SK-N-SH (cell line): Measurements from ENCODE around the gene ATP2A1. TPM values are rescaled to one million over a fixed set of nuclear protein-coding genes. Genes with fewer than 3 reads are reported as not detected.

ENCODE experiments used
- CTCF ChIA-PET: fragments of 300-600, 350-600 bp; formaldehyde crosslinking; extraction: SDS; loops from one replicate; lab custom pipeline; 2021; lab: Yijun Ruan, JAX
- POLR2A ChIA-PET: fragments of 350-600 bp; sonication (Branson Sonifier 250); formaldehyde crosslinking; extraction: SDS; loops from one replicate; lab custom pipeline; 2020; ENCODE audit warnings: antibody characterized with exemption, inconsistent platforms; lab: Yijun Ruan, JAX
- DNase-seq: peaks from one replicate; pipeline ENCODE4 v3.0.0; 2012
- H2AFZ ChIP-seq: fragments of 200-600 bp; sonication (generic); 2 replicates; pipeline ENCODE4 v1.8.1; 2016; ENCODE audit warnings: antibody characterized with exemption, mild to moderate bottlenecking, low read depth
- H3F3A ChIP-seq: fragments of 200-600 bp; sonication (generic); replicated peaks from 2 replicates; pipeline ENCODE3; 2016; ENCODE audit warnings: antibody characterized with exemption, mild to moderate bottlenecking; ENCODE audit not compliant: insufficient read depth
- H3K27ac ChIP-seq, 2 experiments: fragments of 200-500 bp in 1 of 2; fragments of 200-600 bp in 1 of 2; sonication (Bioruptor generic) in 1 of 2; sonication (generic), shearing (Covaris generic) in 1 of 2; 2 replicates each; pipeline versions ENCODE4 v1.5.1 to v1.6.1; 2014 to 2016; ENCODE audit warnings: low read depth in 2 of 2, inconsistent platforms in 1 of 2, low read length in 1 of 2, mild to moderate bottlenecking in 1 of 2, mixed read lengths in 1 of 2
- H3K27me3 ChIP-seq: fragments of 200-600 bp; sonication (generic), shearing (Covaris generic); 2 replicates; pipeline ENCODE4 v1.6.1; 2016; ENCODE audit warnings: mixed run types; ENCODE audit not compliant: insufficient read depth
- H3K36me3 ChIP-seq, 2 experiments: fragments of 200-500 bp in 1 of 2; fragments of 200-600 bp in 1 of 2; sonication (Bioruptor generic) in 1 of 2; sonication (generic) in 1 of 2; replicated peaks in 1 of 2; 2 replicates each; pipeline versions ENCODE3 to v1.5.1; 2014 to 2016; ENCODE audit warnings: low read length in 1 of 2, mild to moderate bottlenecking in 1 of 2; ENCODE audit not compliant: insufficient read depth in 2 of 2, control insufficient read depth in 1 of 2
- H3K4me1 ChIP-seq, 2 experiments: fragments of 200-500 bp in 1 of 2; fragments of 200-600 bp in 1 of 2; sonication (Bioruptor generic) in 1 of 2; sonication (generic), shearing (Covaris generic) in 1 of 2; 2 replicates each; pipeline versions ENCODE4 v1.5.1 to v1.6.1; 2014 to 2016; ENCODE audit warnings: low read depth in 1 of 2, low read length in 1 of 2, mixed run types in 1 of 2; ENCODE audit not compliant: insufficient read depth in 2 of 2, control insufficient read depth in 1 of 2
- H3K4me2 ChIP-seq: fragments of 200-600 bp; sonication (generic), shearing (Covaris generic); 2 replicates; pipeline ENCODE4 v1.6.1; 2017; ENCODE audit warnings: mixed run types
- H3K4me3 ChIP-seq, 2 experiments: fragments of 200-500 bp in 1 of 2; fragments of 200-600 bp in 1 of 2; sonication (Bioruptor generic) in 1 of 2; sonication (generic), shearing (Covaris generic) in 1 of 2; 2 replicates each; pipeline versions ENCODE4 v1.5.1 to v1.8.1; 2014 to 2016; ENCODE audit warnings: low read depth in 2 of 2, inconsistent platforms in 1 of 2, low read length in 1 of 2, mild to moderate bottlenecking in 1 of 2, mixed read lengths in 1 of 2, moderate library complexity in 1 of 2
- H3K79me2 ChIP-seq: fragments of 200-600 bp; sonication (generic); 2 replicates; pipeline ENCODE4 v1.8.1; 2017; ENCODE audit warnings: mild to moderate bottlenecking; ENCODE audit not compliant: insufficient read depth
- H3K9ac ChIP-seq: fragments of 200-600 bp; sonication (generic); 2 replicates; pipeline ENCODE4 v1.6.1; 2017; ENCODE audit warnings: mixed run types
- H3K9me2 ChIP-seq: fragments of 200-600 bp; sonication (generic); 2 replicates; pipeline ENCODE4 v1.6.1; 2017; ENCODE audit warnings: mixed run types
- H3K9me3 ChIP-seq: fragments of 200-600 bp; sonication (generic); 2 replicates; pipeline ENCODE4 v1.6.1; 2017; ENCODE audit warnings: mixed run types, mild to moderate bottlenecking, moderate library complexity
- H4K20me1 ChIP-seq: fragments of 200-600 bp; sonication (generic); 2 replicates; pipeline ENCODE4 v1.6.1; 2017; ENCODE audit warnings: mild to moderate bottlenecking, mixed run types; ENCODE audit not compliant: insufficient read depth
- CHD2 ChIP-seq: fragments of 150-350 bp; IDR thresholded peaks from 2 replicates; pipeline ENCODE4 v1.6.1; 2018; ENCODE audit warnings: low read length; ENCODE audit not compliant: partially characterized antibody
- ELF1 ChIP-seq: IDR thresholded peaks from 2 replicates; pipeline ENCODE4 v1.4.0; 2012
- EP300 ChIP-seq, 2 experiments: IDR thresholded peaks; 2 replicates each; pipeline versions ENCODE4 v1.4.0 to v1.6.1; 2012; ENCODE audit warnings: borderline replicate concordance in 1 of 2, low read depth in 1 of 2, low read length in 1 of 2
- EZH2phosphoT487 ChIP-seq: fragments of 200-600 bp; sonication (generic); IDR thresholded peaks from 2 replicates; pipeline ENCODE4 v1.6.1; 2017; ENCODE audit warnings: low read depth, mixed run types, mild to moderate bottlenecking, antibody characterized with exemption, moderate library complexity, borderline replicate concordance
- FOXJ3 ChIP-seq: sonication (generic); formaldehyde crosslinking; IDR thresholded peaks from 2 replicates; pipeline ENCODE4 v1.5.1; 2020; ENCODE audit warnings: mild to moderate bottlenecking, missing genetic modification reagents
- GABPA ChIP-seq: IDR thresholded peaks from 2 replicates; pipeline ENCODE4 v1.4.0; 2012; ENCODE audit warnings: low read depth, mild to moderate bottlenecking
- GATA2 ChIP-seq: sonication (generic); formaldehyde crosslinking; IDR thresholded peaks from 2 replicates; pipeline ENCODE4 v1.5.0; 2020; ENCODE audit warnings: mild to moderate bottlenecking, missing genetic modification reagents
- RCOR1 ChIP-seq: fragments of 150-350 bp; IDR thresholded peaks from 2 replicates; pipeline ENCODE4 v1.6.1; 2017; ENCODE audit warnings: antibody characterized with exemption, low read length
- TCF12 ChIP-seq: IDR thresholded peaks from 2 replicates; pipeline ENCODE4 v1.4.0; 2012
- WGBS: methylation state at CpG from one replicate; pipeline ENCODE4 v1.1.6; 2017; ENCODE audit warnings: low lambda C conversion rate; 5-methylcytosine and 5-hydroxymethylcytosine counted together
- polyA plus RNA-seq, 3 experiments: library from polyadenylated mRNA; depleted of rRNA; stranded (reverse); fragments of >200 nt; gene quantifications; 2 replicates each; pipeline ENCODE4 v1.2.3, GENCODE V29; 2012
- TF ChIP-seq, protein P1 (sequence below): IDR thresholded peaks from 2 replicates; pipeline ENCODE4; 2012
- TF ChIP-seq, protein P2 (sequence below): fragments of 200-600 bp; sonication (generic); IDR thresholded peaks from 2 replicates; pipeline ENCODE4 v1.6.1; 2017; ENCODE audit warnings: antibody characterized with exemption, mild to moderate bottlenecking, moderate library complexity
- TF ChIP-seq, protein P3 (sequence below): IDR thresholded peaks from 2 replicates; pipeline ENCODE4 v1.4.0; 2012; ENCODE audit warnings: low read depth, borderline replicate concordance

ATP2A1 gene
- polyA plus RNA-seq, 1 of the 3 experiments (the other 2 are of a cell fraction), result 3.0 TPM

DNA sequence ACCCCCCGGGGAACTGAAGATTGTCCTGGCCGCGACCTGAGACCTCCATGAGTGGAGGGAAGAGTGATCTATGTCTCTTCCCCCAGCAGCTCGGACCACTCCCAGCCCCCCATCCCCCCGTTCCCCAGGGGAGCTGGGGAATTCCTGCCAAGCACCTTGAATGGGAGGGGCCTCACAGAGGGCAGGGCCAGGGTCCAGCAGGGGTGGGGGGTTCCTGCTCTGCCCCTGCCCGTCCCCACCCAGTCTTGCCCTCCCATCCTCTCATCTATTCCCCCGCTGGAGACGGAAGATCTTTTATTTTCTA, 41.6 kb upstream of the ATP2A1 start:
- Histone ChIP-seq H3K36me3 (peaks cover 30 to 51% of the 10 kb centered on the region in 2 experiments), H3K4me2 (no peak overlapping the region), H3K27ac (no peak overlapping the region), H3K9me3 (no peaks in the 10 kb centered on the region), H4K20me1 (peaks cover 4% of the 10 kb centered on the region; the same call in 1 of the 2 replicates), H3K4me1 (no peaks in the 10 kb centered on the region), H3K79me2 (peaks cover 18% of the 10 kb centered on the region; the same call in 1 of the 2 replicates), H3F3A (peaks cover 39% of the 10 kb centered on the region), H3K27me3 (no peaks in the 10 kb centered on the region), H3K9me2 (no peaks in the 10 kb centered on the region), H2AFZ (no peak overlapping the region), H3K9ac (no peak overlapping the region), H3K4me3 (no peak overlapping the region)
- WGBS, result 93% methylated on average over 8 of the region's 8 CpGs
- no peak for TF ChIP-seq RCOR1
- TF ChIP-seq FOXJ3 (CRISPR knock-in tag), result no peak
- TF ChIP-seq EZH2phosphoT487, result no peak
- TF ChIP-seq GATA2 (CRISPR knock-in tag), result no peak
- TF ChIP-seq, protein P1, sequence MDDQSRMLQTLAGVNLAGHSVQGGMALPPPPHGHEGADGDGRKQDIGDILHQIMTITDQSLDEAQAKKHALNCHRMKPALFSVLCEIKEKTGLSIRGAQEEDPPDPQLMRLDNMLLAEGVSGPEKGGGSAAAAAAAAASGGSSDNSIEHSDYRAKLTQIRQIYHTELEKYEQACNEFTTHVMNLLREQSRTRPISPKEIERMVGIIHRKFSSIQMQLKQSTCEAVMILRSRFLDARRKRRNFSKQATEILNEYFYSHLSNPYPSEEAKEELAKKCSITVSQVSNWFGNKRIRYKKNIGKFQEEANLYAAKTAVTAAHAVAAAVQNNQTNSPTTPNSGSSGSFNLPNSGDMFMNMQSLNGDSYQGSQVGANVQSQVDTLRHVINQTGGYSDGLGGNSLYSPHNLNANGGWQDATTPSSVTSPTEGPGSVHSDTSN, result no peak
- TF ChIP-seq ELF1, result no peak
- TF ChIP-seq, protein P2, sequence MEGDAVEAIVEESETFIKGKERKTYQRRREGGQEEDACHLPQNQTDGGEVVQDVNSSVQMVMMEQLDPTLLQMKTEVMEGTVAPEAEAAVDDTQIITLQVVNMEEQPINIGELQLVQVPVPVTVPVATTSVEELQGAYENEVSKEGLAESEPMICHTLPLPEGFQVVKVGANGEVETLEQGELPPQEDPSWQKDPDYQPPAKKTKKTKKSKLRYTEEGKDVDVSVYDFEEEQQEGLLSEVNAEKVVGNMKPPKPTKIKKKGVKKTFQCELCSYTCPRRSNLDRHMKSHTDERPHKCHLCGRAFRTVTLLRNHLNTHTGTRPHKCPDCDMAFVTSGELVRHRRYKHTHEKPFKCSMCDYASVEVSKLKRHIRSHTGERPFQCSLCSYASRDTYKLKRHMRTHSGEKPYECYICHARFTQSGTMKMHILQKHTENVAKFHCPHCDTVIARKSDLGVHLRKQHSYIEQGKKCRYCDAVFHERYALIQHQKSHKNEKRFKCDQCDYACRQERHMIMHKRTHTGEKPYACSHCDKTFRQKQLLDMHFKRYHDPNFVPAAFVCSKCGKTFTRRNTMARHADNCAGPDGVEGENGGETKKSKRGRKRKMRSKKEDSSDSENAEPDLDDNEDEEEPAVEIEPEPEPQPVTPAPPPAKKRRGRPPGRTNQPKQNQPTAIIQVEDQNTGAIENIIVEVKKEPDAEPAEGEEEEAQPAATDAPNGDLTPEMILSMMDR, result no peak
- no peak for TF ChIP-seq TCF12
- TF ChIP-seq CHD2, result no peak
- TF ChIP-seq GABPA, result no peak
- TF ChIP-seq, protein P3, sequence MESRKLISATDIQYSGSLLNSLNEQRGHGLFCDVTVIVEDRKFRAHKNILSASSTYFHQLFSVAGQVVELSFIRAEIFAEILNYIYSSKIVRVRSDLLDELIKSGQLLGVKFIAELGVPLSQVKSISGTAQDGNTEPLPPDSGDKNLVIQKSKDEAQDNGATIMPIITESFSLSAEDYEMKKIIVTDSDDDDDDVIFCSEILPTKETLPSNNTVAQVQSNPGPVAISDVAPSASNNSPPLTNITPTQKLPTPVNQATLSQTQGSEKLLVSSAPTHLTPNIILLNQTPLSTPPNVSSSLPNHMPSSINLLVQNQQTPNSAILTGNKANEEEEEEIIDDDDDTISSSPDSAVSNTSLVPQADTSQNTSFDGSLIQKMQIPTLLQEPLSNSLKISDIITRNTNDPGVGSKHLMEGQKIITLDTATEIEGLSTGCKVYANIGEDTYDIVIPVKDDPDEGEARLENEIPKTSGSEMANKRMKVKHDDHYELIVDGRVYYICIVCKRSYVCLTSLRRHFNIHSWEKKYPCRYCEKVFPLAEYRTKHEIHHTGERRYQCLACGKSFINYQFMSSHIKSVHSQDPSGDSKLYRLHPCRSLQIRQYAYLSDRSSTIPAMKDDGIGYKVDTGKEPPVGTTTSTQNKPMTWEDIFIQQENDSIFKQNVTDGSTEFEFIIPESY, result no peak
- TF ChIP-seq EP300 (IDR thresholded peaks at IDR 0.05; ENCODE audit: borderline replicate concordance in 1 of 2, low read depth in 1 of 2, low read length in 1 of 2), result no peak
- DNase-seq, result no peak
- ChIA-PET CTCF (no interaction called here), POLR2A (interaction anchor here (1.1 to 2.7 kb wide), 2 partner anchors 9 kb away, joined by 6 to 8 read pairs; partner anchors contain the start of gene TUFM)
